Measurements from ENCODE around the gene FDXR.
"Not testable (repeated sequence)": the region's sequence is repeated elsewhere in the genome, so short reads cannot be mapped to it uniquely, and the experiment has no call there.

Gene FDXR, protein sequence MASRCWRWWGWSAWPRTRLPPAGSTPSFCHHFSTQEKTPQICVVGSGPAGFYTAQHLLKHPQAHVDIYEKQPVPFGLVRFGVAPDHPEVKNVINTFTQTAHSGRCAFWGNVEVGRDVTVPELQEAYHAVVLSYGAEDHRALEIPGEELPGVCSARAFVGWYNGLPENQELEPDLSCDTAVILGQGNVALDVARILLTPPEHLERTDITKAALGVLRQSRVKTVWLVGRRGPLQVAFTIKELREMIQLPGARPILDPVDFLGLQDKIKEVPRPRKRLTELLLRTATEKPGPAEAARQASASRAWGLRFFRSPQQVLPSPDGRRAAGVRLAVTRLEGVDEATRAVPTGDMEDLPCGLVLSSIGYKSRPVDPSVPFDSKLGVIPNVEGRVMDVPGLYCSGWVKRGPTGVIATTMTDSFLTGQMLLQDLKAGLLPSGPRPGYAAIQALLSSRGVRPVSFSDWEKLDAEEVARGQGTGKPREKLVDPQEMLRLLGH

DNA sequence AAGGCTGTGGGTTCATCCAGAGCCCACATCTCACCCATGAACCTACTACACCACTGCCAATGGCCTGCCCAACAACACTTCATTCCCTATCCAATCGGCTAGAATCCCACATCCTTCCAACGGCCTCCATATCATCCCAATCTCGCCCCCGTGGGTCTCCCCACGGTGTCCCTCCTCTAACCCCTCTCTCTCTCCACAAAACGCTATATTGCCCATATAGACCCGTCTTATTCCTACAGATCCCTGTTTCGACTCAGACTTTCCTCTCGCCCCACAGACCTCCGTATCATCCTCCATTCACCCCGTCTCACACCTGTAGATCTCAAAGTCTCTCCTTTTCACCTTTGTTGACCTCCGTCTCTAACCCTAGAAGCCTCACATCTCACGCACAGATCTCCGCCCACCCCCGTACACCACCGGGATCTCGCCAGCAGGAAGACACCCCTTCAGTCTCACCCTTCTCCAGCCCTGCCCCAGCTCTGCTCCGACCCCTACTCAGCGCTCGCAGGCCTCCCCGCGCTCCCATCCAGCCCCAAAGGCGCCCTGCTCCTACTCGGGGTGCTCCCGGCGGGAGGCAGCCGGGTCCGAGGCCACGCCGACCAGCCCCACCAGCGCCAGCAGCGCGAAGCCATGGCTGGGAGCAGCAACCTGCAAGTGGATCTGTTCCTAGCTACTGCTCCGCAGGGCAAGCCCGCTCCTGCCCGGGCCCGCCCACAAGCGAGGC is at the start of gene FDXR:
Gene FDXR (minus strand): TSS at position 682 of the 724 bp plus-strand sequence. CDS start 50 bp downstream, at position 632.
- no peak for DNase-seq

DNA sequence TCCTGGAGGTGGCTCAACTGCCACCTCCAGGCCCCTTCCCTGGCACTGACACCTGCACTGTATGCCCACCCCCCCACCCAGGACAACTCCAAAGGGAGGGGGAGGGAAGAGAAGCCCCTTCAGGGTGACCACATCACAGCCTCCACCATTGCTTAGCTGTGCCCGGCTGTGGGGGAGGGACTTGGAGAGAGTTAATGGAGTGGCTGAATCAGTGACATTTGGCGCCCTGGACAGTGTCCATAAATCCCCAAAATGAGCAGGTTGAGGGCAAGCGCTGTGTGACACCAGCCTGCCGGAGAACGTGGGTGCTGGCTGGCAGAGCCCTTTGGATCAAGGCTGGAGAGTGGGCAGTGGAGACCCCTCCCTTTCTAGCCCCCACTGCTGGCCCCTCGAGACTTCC is 49.4 kb upstream of the FDXR start:
- no peak for DNase-seq

DNA sequence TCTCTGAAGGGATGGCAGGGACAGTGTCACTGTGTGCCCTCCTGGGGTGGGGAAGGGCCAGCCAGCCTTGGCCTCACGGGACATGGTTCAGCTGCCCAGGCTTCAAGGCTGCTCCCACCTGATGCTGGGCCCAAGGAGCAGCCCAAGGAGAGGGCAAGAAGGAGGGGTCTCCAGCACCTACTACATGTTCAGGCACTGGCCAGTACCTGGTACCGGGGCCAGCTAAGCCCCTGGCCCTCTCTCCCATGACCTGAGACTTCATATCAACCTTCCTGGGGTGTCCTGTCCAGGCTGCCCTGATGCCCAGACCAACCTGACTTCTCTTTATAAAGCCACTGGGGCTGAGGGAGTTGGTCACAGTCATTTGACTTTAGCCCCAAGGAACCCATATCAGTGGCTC is 49.0 kb upstream of the FDXR start:
- DNase-seq: no peak

DNA sequence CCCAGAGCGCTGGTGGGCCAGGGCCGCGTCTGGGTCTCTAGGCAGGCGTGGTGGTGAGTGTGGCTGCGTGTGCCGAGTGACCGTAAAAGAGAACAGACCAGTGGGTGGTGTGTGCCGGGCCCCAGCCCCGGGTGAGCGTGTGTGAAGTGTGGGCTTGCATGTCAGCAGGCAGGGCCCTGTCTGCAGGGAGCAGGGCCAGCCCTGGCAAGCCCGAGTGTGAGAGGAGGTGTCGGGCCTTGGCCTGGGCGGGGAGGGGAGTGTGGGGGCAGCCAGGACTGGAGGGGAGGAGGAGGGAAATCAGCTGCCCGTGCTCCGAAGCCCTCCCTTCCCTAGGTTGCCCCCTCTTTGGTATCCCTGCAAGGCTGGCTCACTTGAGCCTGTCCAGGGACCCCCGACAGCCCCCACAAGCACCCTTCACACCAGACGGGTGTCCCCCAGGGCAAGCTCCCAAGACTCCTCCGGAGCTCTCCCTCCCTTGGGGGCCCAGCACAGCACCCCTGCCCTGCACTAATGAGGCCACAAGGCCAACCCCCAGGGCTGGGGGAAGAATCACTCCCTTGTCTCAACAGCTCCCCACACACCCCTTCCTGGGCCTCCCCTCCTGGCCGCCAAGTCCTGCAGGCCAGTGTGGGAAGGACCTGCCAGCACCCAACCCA is 48.4 kb upstream of the FDXR start:
- DNase-seq: no peak

DNA sequence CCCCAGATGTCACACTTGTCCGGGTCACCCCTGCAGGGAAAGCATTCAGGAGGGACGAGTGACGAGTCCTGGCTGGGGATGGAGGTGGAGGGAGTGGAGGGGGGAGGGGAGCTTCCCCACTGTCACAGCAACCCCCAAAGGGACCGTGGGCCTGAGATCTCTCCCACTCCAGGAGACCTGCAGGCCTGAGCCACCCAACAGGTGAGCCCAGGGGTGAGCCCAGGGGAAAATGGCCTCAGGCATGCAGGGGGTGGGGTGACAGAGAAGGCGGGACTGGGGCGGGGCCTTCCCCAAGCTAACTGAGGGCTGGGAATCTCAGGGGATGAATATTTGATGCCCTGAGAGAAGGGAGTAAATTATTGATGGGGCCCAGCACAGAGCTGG is 47.8 kb upstream of the FDXR start:
- no peak for DNase-seq

DNA sequence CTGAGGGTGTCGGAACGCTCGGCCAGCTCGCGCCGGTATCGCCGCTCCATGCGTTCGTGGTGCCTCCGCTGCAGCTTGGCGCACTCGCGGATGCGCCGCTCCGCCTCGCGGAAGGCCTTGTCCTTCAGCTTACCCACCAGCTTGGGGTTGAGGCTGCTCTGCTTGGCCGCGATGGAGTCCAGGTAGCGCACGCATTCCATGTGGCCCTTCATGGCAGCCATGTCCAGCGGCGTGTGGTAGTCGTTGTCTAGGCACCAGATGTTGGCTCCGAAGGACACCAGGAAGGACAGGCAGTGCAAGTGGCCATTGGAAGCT is 47.5 kb upstream of the FDXR start:
- DNase-seq: no peak

DNA sequence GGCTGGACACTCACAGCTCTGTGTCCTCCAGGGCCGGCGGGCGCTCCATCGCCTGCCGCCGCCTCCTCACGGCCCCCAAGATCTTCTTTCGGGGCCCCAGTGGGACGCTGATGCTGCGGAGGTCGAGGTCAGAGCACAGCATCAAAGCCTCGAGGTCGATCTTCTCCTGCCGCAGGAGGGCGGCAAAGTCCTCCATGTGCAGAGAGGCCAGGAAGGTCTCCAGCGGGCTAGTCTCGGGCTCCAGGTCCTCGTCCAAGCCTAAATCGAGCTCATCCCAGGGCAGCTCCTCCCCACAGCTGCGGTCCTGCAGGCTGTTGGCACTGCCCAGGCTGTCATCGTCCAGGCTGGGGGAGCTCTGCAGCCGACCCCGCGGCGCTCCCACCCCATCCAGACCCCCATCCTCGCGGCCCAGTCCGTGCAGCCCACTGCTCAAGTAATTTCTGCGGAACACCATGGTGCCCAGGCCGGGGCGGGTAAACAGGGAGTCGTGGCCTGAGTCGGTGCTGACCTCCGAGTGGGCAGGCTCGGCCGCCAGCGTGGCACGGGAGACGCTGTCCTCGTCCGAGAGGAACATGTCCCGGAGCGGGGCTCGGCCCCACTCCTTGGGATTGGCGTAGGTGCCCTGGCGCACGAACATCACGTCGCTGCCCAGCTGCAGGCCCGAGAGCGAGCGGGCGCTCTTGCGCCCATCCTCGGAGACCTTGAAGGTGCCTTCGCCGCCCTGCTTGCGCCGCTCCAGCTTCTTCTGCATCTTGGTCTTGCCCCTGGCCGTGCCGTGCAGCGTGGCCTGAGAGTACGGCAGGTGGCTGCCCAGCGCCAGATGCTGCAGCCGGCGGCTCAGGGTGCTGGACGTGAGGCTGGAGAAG is 46.9 kb upstream of the FDXR start:
- DNase-seq: no peak

DNA sequence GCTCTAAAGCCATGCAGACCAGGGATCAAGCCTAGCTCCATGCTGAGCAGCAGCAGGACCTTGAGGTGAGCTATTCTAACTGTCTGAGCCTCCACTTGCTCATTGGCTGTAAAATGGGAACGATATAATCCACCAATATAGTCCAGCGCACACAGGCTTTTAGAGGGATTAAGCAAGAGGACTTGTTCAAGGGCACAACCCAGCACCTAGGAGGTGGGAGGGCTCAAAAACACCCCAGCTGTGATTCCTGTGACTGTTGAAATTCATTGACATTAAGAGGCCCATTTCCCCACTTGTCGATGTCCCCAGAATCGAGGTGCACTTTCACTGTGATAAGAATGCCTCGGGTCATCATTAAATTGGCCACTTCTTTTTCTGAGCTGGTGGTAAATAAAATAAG is 46.1 kb upstream of the FDXR start:
- no peak for DNase-seq

DNA sequence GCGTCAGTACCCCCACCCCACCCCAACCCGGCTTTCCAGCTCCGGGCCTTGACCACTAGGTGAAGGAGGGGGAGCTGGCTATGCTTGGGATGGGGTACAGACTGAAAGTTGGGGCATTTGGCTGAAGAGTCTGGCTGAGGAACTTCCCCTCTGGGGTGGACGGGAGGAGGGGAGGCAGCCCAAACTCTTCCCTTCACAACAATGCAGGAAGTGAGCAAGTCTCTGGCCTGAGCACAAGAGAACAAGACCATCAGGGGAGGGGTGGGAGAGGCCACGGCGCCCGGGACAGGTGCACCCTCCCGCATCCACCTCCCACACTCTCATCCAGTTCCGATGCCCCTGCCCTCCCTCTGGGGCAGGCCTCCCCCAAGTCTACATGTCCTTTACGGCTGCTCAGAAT is 44.6 kb upstream of the FDXR start:
- DNase-seq: no peak

DNA sequence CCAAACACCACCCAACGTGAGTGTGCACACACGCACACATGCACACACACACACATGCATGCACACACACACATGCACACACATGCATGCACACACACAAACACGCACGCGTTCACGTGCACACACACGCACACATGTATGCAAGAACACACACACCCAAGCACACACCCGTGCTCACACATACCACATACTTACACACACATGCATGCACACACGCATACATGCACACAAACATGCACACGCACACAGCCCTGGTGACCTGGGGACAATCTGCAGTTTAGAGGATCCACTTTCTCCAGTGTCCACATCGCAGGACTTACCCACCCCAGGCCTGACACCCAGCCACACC is 44.0 kb upstream of the FDXR start:
- DNase-seq: no peak

DNA sequence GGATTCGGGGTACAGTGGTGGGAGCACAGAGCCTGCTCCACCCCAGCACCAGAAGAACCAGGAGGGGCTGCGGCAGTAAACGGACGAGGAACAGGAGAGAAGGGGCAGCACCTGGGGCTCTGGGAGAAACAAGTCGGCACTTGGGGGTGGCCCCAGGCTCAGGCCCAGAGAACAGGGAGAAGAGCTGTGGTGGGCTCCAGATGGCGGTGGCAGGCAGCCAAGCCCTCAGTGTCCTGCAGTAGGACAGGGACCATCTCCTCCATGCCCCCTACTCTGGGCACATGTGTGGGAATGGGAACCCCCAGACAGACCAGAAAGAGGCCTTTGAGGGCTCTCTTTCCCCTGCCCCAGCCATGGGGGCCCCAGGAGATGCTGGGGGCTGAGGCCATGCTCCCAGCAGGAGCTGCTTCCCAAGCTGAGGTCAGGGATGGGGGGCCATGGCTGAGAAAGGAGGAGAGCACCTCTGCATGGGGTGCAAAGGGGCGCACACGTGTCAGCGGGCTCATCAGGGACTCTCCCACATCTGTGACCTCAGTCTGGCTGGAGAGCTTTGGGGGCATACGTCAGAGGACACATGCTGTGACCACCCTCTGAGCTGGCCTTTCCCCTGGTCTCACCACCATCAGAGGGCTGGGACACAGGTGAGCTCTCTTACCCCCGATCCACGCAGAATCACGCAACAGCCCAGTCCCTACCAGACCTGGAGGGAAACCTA is 43.5 kb upstream of the FDXR start:
- DNase-seq: no peak

DNA sequence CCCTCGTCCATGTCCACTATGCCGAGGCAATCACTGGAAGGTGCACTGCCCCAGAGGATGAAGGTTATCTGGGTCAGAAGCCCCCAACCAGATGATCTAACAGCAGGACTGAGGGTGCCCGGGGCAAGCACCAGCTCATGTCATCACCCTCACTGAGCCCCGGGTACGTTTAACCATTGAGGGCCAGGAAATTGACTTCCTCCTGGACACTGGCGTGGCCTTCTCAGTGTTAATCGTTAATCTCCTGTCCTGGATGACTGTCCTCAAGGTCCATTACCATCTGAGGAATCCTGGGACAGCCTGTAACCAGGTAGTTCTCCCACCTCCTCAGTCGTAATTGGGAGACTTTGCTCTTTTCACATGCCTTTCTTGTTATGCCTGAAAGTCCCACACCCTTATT is 38.6 kb upstream of the FDXR start:
- not testable (repeated sequence) for DNase-seq

DNA sequence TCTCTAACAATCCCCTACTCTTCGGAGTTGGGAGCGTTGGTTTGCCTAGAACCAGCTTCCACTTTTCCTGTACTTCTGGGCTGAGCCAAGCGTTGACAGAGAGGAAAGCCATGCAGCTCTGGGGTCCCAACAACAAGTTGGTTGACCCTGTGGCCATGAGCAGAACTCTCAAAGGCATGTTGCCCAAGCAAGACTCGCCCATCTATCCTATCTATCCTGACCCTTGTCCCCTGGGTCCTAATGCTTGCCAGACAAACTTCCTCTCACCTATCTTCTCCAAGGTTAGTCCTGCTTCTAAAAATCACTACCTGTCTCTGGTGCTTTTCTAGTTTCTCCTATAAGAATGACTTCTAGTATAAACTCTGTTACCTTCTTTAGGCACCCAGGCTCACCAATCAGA is 36.3 kb upstream of the FDXR start:
- not testable (repeated sequence) for DNase-seq

DNA sequence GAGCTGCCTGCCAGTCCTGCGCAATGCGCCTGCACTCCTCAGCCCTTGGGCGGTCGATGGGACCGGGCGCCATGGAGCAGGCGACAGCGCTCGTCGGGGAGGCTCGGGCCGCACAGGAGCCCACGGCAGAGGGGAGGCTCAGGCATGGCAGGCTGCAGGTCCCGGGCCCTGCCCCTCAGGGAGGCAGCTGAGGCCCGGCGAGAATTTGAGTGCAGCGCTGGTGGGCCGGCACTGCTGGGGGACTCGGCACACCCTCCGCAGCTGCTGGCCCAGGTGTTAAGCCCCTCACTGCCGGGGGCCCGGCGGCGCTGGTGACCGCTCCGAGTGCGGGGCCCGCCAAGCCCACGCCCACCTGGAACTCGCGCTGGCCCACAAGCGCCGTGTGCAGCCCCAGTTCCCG is 34.2 kb upstream of the FDXR start:
- no peak for DNase-seq

DNA sequence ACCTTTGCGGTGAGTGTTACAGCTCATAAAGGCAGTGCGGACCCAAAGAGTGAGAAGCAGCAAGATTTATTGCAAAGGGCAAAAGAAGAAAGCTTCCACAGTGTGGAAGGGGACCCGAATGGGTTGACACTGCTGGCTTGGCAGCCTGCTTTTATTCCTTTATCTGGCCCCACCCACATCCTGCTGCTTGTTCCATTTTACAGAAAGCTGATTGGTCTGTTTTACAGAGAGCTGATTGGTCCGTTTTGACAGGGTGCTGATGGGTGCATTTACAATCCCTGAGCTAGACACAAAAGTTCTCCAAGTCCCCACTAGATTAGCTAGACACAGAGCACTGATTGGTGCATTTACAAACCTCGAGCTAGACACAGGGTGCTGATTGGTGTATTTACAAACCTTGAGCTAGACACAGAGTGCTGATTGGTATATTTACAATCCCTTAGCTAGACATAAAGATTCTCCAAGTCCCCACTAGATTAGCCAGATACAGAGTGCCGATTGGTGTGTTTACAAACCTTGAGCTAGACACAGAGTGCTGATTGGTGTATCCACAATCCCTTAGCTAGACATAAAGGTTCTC is 33.5 kb upstream of the FDXR start:
- not testable (repeated sequence) for DNase-seq

DNA sequence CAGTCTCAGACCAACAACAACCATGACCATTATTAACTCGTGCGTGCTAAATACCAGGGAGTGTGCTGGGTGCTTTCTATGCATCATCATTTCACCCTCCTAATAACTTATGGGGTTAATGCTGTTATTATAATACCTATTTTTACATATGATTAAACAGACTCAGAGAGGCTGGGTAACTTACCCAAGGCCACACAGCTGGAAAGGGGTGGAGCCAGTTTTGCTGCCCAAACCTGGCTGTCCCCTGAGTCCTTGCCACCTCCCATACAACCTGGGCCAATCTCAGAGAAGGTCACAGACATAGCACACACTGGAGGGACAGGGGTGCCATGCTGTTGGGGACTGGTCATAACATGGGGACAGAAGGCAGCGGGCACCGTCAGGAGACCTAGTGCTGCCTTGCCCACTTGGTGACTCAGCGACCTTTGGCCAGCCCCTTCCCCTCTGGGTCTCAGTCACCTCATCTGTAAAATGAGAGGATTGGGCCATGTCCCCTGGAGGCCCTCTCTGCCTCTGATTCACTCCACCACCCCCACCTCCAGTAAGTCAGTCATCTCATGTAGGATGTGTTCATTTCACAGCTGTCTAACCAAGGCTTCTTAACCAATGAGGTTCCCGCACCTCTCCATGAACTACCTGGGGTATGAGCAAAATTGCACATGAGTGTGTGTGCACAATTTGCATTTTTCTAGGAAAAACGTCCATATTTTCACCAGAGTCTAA is 32.1 kb upstream of the FDXR start:
- DNase-seq: no peak

DNA sequence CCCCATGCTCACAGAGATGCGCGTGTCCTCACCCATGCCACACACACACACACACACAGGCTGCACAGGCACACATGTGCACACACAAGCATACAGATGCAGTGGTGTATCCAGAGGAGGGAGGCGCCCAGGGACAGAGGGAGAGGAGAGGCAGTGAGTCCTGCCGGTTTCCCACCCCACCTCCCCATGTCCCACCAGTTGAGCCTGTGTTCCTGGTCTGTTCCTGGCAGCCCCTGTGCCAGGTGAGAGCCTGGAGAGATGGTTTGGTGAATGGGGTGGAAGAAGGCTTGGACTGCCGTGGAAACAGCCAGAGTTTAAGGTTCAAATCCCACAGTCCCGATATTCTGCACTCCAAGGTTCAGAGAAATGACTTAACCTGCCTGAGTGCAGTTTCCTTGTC is 30.9 kb upstream of the FDXR start:
- DNase-seq: no peak

DNA sequence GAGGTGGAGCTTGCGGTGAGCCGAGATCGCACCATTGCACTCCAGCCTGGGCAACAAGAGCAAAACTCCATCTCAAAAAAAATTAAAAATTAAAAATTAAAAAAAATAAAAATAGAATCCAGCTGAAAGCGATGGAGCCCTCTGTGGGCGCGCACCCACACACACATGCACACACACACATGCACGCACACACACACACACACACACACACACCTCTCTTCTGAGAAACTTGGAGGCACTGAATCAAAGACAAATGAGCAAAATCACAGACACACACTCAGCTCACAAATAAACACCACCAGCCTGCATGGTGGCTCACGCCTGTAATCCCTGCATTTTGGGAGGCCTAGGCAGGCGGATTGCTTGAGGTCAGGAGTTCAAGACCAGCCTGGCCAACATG is 30.2 kb upstream of the FDXR start:
- DNase-seq: no peak

DNA sequence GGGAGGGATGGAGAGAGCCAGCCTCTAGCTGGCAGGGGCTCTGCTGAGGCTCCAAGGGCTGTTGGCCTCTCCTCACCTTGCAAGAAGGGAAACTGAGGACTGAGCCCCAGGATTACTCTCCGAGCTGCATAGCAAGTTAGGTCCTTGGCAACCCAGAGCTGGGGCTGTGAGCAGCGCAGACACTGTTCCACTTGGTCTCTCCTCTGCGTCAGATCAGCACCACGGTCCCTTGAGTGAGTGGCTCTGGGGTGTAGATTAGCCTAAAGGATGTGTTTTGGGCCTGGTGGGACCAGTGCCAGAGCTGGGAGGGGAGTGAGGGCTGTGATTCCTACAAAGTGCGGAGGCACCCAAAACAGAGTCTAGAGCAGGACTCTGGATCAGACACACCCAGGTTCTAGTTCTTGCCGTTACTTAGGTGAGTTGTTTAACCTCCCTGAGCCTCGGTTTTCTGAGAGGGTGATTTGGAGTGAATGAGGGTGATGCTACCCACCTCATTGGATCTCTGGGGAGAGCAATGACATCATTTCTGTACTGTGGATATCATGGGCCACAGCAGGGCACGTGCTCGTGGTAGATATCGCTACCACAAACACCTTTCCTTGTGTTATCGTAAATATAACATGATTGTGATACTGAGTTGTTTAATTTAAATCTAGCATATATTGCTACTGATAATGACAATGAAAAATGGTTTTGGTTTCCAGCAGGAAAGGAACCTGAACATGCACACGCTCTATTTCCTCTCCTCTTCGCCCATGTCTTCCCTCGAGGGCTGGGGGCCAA is 28.8 kb upstream of the FDXR start:
- no peak for DNase-seq

DNA sequence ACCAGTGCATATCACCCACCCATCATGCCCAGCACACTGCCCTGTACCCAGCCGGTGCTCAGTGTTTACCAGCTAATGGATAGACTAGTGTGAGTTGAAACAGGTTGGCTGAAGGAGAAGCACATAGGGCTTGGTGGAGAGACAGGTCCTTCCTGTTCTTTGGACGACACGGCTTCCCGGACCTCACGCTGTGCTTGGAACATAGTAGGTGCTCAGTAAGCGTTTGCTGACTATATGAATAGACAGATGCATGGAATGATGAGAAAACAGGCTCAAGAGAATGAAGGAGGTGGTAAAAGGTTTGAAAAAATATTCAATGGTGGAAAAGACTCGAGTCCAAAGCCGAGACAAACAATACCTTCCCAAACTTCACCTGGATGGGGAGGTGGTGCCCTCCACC is 27.4 kb upstream of the FDXR start:
- no peak for DNase-seq

Data from NCI-H774 (cell line).